SU-DHL-6 (cell line): ENCODE results near the gene TRAK1.
A peak's percentile ranks its signal among the peaks of the same experiment; 100 is the strongest.
"Not testable (repeated sequence)": the region's sequence is repeated elsewhere in the genome, so short reads cannot be mapped to it uniquely, and the experiment has no call there.

Experiments used
- H2AFZ ChIP-seq: fragments of 200-600 bp; sonication (generic); 2 replicates; pipeline ENCODE4 v1.6.1; 2014; ENCODE audit warnings: low read depth, mild to moderate bottlenecking, moderate library complexity, mixed read lengths, antibody characterized with exemption, low read length; ENCODE audit not compliant: severe bottlenecking
- H3F3A ChIP-seq: fragments of 200-600 bp; shearing (Covaris generic); 2 replicates; pipeline ENCODE4 v1.6.0; 2016; ENCODE audit warnings: antibody characterized with exemption, mild to moderate bottlenecking; ENCODE audit not compliant: insufficient read depth
- H3K27ac ChIP-seq: fragments of 200-600 bp; sonication (generic); 2 replicates; pipeline ENCODE4 v1.5.1; 2016; ENCODE audit warnings: low read depth, mild to moderate bottlenecking, low read length, moderate library complexity, mixed read lengths
- H3K27me3 ChIP-seq: fragments of 200-600 bp; sonication (generic), shearing (Covaris generic); 2 replicates; pipeline ENCODE4 v1.6.0; 2014; ENCODE audit warnings: mild to moderate bottlenecking, low read length
- H3K36me3 ChIP-seq: fragments of 200-600 bp; sonication (generic); 2 replicates; pipeline ENCODE4 v1.6.1; 2014; ENCODE audit warnings: mild to moderate bottlenecking, low read length, mixed read lengths
- H3K4me2 ChIP-seq: fragments of 300-600, 200-600 bp; shearing (Covaris generic), sonication (generic); 2 replicates; pipeline ENCODE4 v1.6.0; 2014; ENCODE audit warnings: low read length, low read depth, mild to moderate bottlenecking; ENCODE audit not compliant: poor library complexity, severe bottlenecking
- H3K4me3 ChIP-seq: fragments of 200-600 bp; sonication (generic); 2 replicates; pipeline ENCODE4 v1.5.1; 2014; ENCODE audit warnings: antibody characterized with exemption, low read length, mild to moderate bottlenecking, mixed read lengths; ENCODE audit not compliant: insufficient read depth, poor library complexity, severe bottlenecking
- H3K79me2 ChIP-seq: fragments of 200-600 bp; sonication (generic); 2 replicates; pipeline ENCODE4 v1.6.1; 2014; ENCODE audit warnings: mild to moderate bottlenecking, low read length, moderate library complexity; ENCODE audit not compliant: insufficient read depth
- H3K9ac ChIP-seq: fragments of 200-600 bp; sonication (generic); 2 replicates; pipeline ENCODE4 v1.7.0; 2014; ENCODE audit warnings: mild to moderate bottlenecking, low read length
- H3K9me2 ChIP-seq: fragments of 200-600 bp; sonication (generic); replicated peaks from 2 replicates; pipeline ENCODE4 v1.6.1; 2014; ENCODE audit warnings: low read length; ENCODE audit not compliant: insufficient read depth
- H3K9me3 ChIP-seq: fragments of 200-600 bp; sonication (generic); 2 replicates; pipeline ENCODE4 v1.6.1; 2014; ENCODE audit warnings: low read length, mixed read lengths; ENCODE audit not compliant: insufficient read depth
- H4K20me1 ChIP-seq: fragments of 200-600 bp; sonication (generic); 2 replicates; pipeline ENCODE4 v1.6.1; 2014; ENCODE audit warnings: low read depth, mild to moderate bottlenecking, antibody characterized with exemption, low read length, moderate library complexity, mixed read lengths
- CTCF ChIP-seq: fragments of 200-600 bp; sonication (generic); IDR thresholded peaks from one replicate; pipeline ENCODE4 v1.5.1; 2017; ENCODE audit warnings: antibody characterized with exemption, mild to moderate bottlenecking, low read length, moderate library complexity; ENCODE audit not compliant: insufficient read depth, poor library complexity, severe bottlenecking
- EZH2phosphoT487 ChIP-seq: fragments of 200-600 bp; sonication (generic), shearing (Covaris generic); conservative IDR thresholded peaks from 2 replicates; pipeline ENCODE4 v1.6.1; 2018; ENCODE audit warnings: mild to moderate bottlenecking, antibody characterized with exemption, low read length, moderate library complexity, mixed read lengths

Gene TRAK1

DNA sequence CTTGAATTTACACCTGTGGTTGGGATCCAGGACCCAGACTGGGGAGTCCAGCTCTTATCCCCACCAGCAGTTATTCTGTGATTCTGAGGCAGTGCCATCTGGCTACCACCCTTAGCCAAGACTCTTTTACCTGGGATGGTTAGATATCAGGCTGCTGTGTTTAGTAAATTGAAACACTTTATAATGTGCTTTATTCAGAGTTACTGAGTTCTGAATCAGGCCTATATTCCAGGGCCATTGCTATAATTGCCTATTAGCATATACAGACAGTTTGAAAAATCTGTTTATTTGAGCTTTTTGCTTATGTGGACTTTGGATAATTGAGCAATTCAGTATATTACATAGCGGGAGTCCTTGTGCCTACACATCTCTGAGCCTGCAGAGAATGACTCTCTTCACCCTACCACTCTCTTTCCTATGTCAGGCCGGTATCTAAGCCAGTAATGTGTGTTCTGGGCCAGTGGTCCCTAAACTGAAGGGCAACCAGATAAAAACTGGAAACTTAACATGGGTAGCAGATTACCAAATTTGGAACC, 45.4 kb upstream of the TRAK1 start:
- H3K27ac ChIP-seq, result no peak overlapping the region
- peaks cover 94% of the 10 kb centered on the region for H3K79me2 ChIP-seq
- peaks cover 15% of the 10 kb centered on the region; the same call in 1 of the 2 replicates for H3F3A ChIP-seq
- no peaks in the 10 kb centered on the region for H3K36me3 ChIP-seq
- no peaks in the 10 kb centered on the region for H3K9me3 ChIP-seq
- peaks cover 7% of the 10 kb centered on the region for H4K20me1 ChIP-seq
- H2AFZ ChIP-seq, result no peak overlapping the region
- no peak for TF ChIP-seq CTCF
- no peak for TF ChIP-seq EZH2phosphoT487
- no peak overlapping the region for H3K4me3 ChIP-seq
- H3K27me3 ChIP-seq, result no peaks in the 10 kb centered on the region
- no peak overlapping the region for H3K9ac ChIP-seq
- no peaks in the 10 kb centered on the region for H3K9me2 ChIP-seq
- no peak overlapping the region for H3K4me2 ChIP-seq

- peak overlapping the region; percentile 48 for H3K27ac ChIP-seq
- H3K9me2 ChIP-seq, H3K36me3 ChIP-seq, H3K9me3 ChIP-seq, H3K27me3 ChIP-seq, H3K4me3 ChIP-seq, H2AFZ ChIP-seq, H4K20me1 ChIP-seq, H3K9ac ChIP-seq: not testable (repeated sequence)
- H3K79me2 ChIP-seq, result peaks cover 94% of the 10 kb centered on the region
- peaks cover 15% of the 10 kb centered on the region; the same call in 1 of the 2 replicates for H3F3A ChIP-seq
- H3K4me2 ChIP-seq, result peak overlapping the region; percentile 40
Measured at GRCh38 chr3:42048526-42048925, 42.6 kb upstream of the TRAK1 start.

DNA sequence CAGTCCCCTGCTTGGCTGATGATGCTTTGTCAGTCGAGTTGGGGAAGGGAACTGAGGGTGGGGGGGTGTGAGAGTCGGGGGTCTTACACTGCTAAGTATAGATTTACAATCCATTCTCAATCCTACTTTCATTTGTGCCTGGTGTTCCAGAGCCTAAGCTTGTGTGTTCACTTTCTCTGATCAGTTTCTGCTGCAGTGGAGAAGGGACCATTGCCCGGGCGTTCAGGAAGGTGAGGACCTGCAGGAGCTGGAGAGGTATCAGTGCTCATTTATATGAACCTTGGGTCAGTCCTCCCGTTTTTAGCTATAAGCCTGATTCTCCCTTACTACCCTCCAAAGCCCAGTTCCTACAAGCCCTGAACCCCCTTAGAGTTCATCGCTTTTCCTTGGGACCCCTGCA, 41.0 kb upstream of the TRAK1 start:
- H3K4me3 ChIP-seq, result no peak overlapping the region
- peaks cover 94% of the 10 kb centered on the region for H3K79me2 ChIP-seq
- no peak for TF ChIP-seq CTCF
- no peak for TF ChIP-seq EZH2phosphoT487

GRCh38 chr3:42051384-42052131, 39.6 kb upstream of the TRAK1 start:
- H3K36me3 ChIP-seq, result 0 out of 2 replicates have a peak, but pooled peaks cover 4% of the 10 kb centered on the region
- peak overlapping the region; percentile 26 for H3K27ac ChIP-seq
- no peaks in the 10 kb centered on the region for H3K9me2 ChIP-seq
- H3K79me2 ChIP-seq, result peaks cover 95% of the 10 kb centered on the region
- no peaks in the 10 kb centered on the region for H3K9me3 ChIP-seq
- no peaks in the 10 kb centered on the region; the same call in 1 of the 2 replicates for H4K20me1 ChIP-seq
- H3K9ac ChIP-seq, result peak overlapping the region; percentile 7; the same call in 1 of the 2 replicates
- TF ChIP-seq EZH2phosphoT487, result no peak
- TF ChIP-seq CTCF, result no peak
- H3F3A ChIP-seq, result peaks cover 29% of the 10 kb centered on the region
- no peak overlapping the region for H2AFZ ChIP-seq
- no peak overlapping the region for H3K4me3 ChIP-seq
- no peaks in the 10 kb centered on the region for H3K27me3 ChIP-seq
- peak overlapping the region; percentile 13 for H3K4me2 ChIP-seq

More for the DNA sequence above, 41.0 kb upstream of the TRAK1 start:
- no peak overlapping the region for H3K4me2 ChIP-seq
- H3K27ac ChIP-seq, result no peak overlapping the region
- H2AFZ ChIP-seq, result no peak overlapping the region
- H4K20me1 ChIP-seq, result no peaks in the 10 kb centered on the region; the same call in 1 of the 2 replicates
- H3K36me3 ChIP-seq, result no peaks in the 10 kb centered on the region
- peaks cover 22% of the 10 kb centered on the region for H3F3A ChIP-seq
- no peak overlapping the region for H3K9ac ChIP-seq
- no peaks in the 10 kb centered on the region for H3K27me3 ChIP-seq
- H3K9me3 ChIP-seq, result no peaks in the 10 kb centered on the region
- H3K9me2 ChIP-seq, result no peaks in the 10 kb centered on the region
